Embryonic facial prominence (tissue), 1 donor: ENCODE results near the gene KCNJ4.

ENCODE experiments used
- DNase-seq: peaks from one replicate; pipeline ENCODE4 v3.0.0-alpha.2; 2016; ENCODE audit errors: extremely low spot score

The KCNJ4 gene

DNA sequence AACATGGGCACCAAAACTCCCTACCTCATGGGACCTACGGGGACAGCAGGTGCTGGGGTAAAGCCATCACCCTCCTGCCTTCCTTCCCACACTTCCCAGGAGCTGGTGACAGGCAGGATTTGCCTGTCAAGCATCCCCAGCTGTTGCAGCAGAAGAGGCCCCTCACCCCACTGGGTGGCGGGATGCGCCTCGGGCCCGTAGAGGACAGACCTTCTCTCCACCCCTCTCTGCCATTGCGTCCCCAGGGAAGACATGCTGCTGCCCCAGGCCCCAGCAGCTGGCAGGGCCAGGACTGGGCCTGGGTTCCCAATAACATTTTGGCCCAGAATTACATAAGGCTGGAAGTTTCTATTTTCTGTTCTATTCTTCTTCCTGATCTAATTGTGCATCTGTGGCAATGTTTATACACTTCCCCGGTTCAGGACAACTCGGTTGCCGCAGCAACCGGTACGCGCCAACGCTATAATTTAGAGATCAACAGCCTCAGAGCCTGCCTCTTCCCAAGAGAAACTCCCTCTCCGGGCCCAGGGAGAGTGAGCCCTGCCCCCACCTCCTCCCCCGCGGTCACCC lies 25.4 kb downstream of the KCNJ4 start:
- peak; percentile 37 for DNase-seq

DNA sequence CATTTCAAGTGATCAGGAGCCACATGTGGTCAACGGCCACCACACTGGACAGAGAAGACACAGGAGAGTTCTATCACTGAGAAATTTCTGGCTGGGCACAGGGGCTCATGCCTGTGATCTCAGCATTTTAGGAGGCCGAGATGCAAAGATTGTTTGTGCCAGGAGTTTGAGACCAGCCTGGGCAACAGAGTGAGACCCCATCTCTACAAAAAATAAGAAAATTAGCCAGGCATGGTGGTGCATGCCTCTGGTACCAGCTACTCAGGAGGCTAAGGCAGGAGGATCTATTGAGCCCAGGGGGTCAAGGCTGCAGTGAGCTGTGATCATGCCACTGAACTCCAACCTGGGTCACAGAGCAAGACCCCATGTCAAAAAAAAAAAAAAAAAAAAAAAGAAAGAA lies 26.3 kb downstream of the KCNJ4 start:
- DNase-seq = no peak

DNA sequence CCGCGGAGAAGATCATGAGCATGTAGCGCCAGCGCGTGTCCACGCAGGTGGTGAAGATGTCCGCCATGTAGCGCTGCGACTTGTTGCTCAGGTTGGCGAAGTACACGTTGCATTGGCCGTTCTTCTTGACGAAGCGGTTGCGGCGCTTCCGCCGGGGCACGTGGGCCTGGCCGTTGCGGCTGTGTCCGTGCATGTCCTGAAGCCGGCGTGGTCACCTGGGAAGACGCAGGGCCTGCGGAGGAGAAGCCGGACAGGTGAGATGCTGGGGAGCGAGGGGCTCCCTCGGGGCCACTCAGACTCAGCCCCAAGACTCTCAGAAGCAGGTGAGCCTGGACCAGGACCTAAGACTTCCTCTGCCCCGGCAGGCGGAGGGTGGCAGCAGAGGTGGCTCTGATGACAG lies 27.1 kb downstream of the KCNJ4 start:
- DNase-seq = no peak

DNA sequence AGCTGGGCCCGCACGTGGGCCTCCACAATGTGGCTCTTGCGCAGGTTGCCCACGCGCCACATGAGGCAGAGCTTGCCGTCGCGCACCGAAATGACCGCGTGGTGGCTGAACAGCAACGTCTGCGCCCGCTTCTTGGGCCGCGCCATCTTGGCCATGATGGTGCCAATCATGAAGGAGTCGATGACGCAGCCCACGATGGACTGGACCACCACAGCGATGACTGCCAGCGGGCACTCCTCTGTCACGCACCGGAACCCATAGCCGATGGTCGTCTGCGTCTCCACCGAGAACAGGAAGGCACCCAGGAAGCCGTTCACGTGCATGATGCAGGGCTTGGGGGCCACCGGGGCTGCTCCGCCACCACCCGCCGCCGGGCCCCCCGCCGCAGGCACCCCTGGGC lies 27.5 kb downstream of the KCNJ4 start:
- no peak for DNase-seq

DNA sequence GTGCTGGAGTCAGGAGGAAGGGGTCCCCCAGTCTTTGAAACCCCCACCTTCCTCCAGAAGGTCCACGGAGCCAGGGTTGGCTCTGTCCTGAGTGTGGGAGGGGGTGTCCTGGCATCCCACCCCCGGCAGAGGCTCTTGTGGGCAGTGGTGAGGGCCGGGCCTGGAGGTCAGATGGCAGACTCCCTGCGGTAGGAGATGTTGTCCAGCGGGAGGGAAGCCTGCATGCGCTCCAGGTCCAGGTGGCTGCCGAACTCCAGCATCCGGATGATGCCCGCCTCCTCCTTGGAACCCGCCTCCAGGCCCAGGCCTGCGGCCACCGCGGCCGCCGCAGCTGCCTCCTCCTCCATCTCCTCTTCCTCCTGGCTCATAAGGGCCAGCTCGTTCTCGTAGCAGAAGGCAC lies 28.4 kb downstream of the KCNJ4 start:
- no peak for DNase-seq

DNA sequence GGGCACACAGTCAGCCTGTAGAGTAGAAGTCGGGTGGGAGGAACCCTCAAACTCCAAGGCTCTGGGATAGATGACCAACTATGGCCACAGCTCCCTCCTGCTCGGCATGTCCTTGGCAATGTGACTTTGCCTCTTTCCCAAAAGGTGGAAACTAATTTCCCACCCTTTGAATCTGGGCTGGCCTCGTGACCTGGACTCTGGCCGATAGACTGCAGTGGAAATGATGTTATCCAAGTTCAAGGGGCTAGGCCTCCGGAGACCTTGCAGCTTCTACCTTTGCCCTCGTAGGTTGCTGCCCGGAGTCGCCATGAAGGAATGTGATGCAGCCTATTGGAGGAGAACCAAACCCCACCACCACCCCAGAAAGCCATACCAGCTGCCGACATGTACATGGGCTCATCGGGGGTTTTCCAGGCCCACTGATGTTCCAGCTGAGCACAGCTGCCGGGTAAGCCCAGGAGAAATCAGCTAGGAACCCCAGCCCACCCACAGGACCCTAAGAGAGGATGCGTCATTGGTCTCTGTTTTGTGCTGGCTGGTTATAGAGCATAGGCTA lies 30.4 kb downstream of the KCNJ4 start:
- DNase-seq = no peak

DNA sequence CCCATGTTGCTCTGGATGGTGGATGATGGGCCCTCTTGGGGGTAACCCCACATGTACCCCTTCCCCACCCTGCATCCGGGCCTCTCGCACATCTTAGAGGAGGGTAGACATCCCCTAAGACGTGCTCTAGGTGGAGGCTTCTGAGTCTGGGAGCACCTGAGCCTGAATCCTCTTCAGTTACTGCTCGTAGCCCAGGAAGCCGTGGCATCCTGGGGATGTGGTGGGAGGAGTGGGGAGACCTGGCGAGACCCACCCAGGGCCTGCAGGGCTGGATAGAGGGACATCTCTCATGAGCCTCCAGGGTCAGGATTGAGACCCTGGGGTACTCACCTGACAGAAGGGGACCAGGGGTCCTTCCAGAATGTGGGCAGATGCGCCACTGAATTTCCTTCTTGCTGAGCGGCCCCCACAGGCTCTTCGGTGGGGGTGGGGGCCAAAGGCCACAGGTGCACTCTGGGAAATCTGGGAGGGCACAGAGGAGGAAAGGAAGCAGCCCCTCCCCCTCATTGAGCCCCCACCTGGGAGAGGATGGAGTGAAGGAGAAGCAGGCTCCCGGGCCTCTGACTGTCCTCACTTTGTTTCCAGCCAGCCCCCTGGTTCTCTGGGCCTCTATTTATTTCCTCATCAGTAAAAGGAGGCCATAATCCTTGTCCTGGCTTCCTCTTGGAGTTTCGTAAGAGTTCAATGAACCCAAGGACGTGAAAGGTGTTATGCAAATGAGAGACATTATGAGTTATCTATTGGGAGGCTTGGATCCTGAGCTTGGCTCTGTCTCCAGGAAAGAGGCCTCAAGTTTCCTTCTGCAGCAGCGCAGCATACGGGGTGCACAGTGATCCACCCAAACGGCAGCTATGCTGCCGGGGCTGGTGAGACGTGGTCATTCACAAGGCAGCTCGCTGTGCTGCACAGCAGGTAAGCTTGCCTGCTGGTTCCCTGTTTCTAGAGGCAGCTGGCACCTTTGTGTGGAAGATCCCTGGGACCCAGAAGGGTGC lies 31.2 kb downstream of the KCNJ4 start:
- no peak for DNase-seq

DNA sequence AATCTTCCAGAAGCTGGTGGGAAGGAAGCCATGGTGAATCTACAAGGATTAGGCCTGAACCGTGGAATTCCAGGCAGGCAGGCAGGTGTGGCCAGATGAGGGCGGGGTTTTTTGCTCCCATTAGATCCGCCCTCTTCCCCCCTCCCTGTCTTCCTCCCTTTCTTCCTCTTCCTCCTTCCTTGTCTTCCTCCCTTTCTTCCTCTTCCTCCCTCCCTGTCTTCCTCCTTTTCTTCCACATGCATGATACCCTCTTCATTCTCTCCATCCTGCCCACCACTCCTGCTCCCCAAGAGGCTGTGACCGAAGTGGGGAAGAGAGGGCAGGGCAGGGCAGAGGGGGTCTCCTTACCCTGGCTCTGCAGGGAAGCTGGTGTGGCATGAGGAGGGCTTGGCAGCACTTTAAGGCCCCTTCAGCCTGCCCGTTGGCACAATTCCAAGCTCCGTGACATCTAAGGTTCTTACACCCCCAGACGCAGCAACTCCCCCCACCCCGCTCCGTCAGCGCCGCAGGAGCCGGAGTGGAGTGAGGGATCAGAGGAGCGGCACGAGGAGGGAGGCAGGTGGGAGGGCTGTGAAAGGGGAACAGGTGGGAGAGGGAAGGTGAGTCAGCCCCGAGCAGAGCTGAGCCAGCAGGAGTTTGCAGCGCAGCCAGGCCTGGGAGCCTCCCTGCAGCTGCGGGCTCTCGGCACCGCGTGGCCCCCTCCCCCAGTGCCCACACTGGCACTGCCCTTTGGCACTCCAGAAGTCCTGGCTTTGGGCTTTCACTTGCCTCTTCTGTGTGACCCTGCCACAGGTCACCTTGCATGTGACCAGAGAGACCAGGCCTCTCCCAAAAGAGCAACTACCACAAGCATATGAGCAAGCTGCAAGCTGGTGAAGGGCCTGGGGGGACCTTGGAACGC lies 32.1 kb downstream of the KCNJ4 start:
- DNase-seq = no peak

DNA sequence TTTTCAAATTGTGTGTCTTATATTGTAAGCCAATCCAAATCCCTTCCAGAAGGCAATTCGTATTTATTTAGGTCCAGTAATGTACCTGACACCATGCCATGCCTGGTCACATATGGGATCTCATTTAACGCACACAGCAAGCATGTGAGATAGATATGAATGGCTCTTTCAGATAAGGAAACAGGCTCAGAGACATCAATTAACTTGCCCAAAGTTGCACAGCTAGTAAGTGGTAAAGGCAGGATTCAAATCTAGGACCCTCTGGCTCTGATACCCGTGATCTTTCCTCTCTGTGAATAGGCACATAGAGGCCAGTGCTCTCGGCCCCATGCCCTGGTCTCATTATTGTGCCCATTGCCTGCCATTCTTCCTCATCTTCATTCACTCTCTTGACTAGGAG lies 34.3 kb downstream of the KCNJ4 start:
- no peak for DNase-seq

DNA sequence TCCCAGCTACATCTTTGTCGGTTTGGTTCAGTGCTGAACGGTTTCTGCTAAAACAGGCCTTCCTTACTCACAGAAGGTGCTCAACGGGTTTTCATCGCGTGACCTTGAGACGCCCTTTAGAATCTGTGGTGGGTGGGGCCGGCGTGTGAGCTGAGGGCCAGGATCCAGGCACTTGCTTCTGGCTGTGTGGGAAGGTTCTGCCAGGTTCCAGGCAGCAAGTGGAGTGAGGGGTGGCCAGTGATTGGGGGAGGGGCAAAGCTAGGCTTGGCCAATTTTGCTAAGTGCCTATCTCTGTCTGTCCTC lies 35.2 kb downstream of the KCNJ4 start:
- no peak for DNase-seq

DNA sequence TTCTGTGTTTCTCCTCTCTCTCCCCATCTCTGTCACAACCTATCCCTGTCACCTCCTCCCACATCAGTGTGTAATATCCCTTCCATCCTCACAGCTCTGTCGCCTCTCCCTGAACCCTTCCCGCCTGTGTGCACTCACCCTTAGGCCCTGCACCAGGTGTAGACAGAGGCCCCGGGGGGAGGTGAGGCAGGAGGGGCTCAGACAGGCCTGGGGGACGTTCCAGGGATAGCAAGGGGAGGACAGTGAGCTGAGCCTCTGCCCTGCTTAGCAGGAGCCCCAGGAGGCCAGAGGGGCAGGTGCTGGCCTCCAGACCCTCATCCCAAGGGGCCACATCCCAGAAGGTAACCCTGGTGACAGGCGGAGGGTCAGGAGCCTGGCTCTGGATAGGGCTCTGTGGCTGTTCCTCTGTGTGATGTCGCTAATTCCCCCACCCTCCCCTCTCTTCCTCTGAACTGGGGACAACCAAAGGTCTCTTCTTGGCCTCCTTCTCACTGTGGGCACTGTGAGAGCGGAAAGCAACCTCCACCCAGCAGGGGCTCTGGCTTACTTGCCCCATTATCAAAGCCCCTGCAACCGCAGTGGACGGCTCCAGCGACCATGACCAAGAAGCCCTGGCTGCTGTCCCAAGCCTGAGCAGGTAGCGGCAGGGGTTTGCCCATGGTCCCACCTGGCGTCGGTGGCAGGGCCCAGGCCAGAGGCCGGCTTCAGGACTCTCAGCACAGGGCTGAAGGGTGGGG lies 35.7 kb downstream of the KCNJ4 start:
- no peak for DNase-seq

DNA sequence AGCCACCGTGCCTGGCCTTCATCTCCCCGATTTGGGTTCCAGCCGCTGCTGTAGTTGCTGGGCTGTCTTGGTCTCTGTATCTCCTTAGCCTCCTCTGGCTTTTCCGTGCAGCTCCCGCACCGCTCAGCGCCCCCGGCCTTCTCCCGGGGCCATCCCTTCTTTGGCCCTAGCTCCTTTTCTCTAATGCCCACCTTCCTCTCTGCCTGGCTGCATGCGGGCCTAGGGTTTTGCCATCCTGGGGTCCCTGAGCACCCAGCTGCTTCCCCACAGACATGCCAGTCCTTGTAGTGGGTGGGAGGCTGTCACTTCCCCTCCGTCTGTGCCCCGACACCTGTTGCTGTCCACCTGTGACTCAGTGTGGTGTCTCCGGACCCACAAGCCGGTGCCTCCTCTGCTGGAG lies 36.4 kb downstream of the KCNJ4 start:
- no peak for DNase-seq

DNA sequence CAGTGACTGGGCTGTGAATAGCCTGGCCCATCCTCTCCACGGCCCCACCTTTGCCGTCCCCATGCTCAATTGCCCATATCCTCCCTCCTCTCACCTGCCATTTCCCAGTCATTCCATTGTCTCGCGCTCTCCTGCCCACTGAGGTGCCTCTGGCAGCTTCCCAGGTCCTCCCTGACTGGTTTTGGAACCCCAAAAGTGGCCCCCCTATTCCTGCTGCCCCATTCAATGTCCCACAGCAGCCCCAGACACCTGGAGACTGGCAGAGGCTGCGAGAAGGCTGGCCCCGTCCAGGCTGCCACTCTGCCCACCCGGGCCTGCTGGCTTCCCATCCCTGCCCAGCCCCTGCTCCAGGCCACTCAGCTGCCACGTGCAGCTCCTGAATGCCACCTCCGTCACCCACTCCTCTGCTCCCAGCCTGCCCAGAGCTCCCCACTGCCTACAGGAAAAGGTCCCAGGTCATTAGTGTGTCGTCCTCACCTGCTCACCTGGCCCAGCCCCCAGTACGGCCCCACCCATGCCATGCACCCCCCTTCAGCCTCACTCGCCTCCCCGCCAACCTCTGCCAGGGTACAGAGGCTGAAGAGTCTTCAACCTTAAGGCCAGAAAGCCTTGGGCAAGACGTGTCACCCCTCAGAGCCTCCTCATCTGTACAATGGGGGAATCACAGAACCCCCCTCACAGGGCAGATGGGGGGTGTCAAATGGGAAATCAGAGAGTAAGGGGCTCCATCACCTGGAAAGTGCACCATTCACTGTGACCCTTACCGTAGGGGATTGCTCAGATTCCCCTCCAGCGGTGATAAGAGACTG lies 37.5 kb downstream of the KCNJ4 start:
- DNase-seq = no peak

DNA sequence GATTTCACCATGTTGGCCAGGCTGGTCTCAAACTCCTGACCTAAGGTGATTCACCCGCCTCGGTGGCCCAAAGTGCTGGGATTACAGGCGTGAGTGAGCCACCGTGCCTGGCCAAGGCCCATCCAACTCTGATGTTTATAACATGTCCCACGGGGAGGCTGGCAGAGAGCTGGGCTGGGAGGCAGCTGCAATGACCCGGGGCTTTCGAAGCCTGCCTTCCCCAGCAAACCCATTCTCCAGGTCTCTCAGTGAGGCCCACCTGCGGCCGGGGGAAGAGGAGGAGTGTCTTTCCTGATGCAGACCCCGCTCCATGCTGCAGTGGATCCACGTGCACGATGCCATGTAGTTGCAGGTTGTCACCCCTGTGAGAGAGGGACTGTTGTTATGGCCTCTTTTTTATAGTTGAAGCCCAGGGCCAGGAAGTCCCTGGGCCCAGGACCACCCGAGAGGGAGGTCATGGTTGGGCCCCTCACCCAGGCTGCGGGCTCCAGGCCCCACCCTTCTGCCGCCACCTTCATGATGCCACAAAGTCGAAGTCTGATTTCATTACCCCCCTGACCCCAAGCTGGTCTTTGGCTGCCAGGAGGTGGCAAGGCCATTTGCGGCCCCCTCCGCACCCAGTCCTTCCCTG lies 38.3 kb downstream of the KCNJ4 start:
- DNase-seq = no peak

DNA sequence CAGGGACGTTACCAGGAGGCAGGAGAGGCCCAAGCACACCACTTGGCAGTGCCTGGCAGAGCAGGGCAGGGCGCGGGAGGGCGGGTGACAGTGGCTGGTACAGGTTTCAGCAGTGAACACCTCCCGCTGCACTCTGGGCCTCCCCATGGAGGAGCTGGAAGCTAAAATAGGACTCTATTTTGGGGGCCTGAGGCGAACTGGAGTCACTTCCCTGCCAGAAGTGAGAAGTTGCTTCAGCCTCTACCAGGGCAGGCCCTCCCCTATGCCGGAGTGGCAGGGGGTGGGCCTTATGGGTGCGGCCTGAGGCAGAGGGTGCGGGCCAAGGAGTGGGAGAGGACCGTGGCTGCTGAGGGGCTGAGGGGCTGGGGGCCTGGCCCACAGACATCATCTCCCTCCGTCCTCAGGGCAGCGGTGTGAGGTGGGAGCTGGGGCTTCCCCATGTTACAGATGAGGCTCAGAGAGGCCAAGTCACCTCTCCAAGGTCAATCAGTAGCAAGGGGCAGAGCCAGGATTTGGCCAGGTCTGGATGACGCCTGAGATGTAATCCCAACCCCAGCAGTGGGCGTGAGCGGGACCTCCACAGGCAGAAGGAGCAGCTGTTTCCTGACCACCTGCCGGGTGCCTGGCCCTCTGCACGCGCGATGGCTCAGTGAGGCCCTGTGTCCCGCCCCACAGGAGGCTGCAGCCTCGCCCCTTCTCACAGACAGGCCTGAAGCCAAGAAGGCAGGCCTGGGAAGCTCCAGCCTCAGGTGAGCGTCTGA lies 39.3 kb downstream of the KCNJ4 start:
- DNase-seq = no peak

DNA sequence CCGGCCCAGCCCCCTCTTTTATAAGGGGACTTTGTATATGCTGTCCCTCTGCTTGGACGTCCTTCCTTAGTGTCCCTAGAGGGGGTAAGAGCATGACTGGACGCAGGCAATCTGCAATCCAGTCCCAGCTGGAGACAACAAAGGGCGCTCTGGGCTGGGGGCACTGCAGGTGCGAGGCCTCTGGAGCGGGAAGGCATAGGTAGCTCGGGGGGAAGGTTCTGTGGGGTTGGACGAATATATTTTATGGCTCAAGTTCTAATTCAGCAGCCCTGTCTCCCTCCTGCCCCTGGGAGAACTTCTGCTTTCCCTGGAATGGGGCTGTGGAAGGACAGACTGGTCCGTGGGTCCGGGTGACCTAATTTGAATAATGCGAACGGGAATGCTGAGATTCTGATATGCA lies 40.0 kb downstream of the KCNJ4 start:
- no peak for DNase-seq

DNA sequence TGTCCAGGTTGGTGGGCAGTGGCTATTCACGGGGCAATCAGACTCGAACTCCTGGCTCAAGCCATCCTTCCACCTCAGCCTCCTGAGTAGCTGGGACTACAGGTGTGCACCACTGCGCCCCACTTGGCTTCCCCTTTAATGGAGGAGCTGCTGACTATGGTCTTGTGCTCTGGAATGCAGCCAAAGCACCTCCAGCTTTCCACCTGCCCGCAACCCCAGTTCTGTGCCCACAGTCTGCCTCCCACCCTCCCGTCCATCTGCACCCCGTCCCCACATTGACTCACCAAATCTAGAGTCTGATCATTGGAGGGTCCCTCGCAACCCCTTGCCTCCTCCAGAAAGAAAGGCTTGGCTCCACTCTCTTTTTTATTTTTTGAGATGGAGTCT lies 41.0 kb downstream of the KCNJ4 start:
- no peak for DNase-seq

DNA sequence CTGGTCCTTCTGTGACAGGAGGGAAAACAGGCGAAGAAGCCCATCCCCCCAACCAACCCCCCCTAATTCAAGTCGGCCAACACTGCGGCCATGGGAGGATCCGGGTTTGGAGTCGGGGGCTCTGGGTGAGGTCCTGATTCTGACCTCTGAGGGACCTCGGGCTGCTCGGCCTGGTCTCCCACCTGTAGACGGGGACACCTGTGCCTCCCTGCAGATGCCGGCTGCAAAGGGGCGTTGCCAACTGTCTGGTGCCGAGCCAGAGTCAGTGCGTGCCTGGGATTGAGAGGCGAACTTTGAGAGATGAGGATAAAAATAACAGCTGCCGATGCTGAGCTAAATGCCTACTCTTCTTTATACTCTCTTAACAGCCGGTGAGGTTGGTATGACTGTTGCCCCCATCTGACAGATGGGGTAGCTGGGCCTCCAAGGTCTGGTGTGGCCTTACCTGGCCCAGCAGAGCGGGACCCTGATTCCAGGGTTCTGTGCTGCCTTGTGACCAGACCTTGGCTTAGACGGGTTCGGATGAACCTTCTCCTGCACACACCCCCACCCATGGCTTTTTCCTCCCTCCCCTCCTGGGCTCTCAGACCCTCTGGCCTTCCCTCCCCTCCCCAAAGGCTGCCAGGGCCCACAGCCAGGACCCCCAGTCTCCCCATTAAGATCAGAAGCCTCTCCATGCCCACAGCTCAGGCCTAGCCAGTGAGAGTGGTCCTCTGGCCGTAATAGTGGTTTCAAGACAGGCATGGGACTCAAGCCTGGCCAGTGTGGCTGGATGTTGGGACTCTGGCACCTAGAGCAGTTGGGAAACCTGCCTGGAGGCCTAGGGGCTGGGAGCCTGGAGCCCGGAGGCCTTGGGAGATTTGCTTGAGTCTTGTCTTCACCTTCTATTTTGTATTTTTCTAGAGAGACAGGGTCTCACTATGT lies 41.7 kb downstream of the KCNJ4 start:
- DNase-seq = no peak
